ENCODE measurements around the gene FAM193A. TPM values are rescaled to one million over a fixed set of nuclear protein-coding genes. Genes with fewer than 3 reads are reported as not detected.
A peak's percentile ranks its signal among the peaks of the same experiment; 100 is the strongest.
"Not testable (repeated sequence)": the region's sequence is repeated elsewhere in the genome, so short reads cannot be mapped to it uniquely, and the experiment has no call there.

FAM193A gene
- total RNA-seq, 6 experiments from 2014 or later, result 20.4 to 22.3 (median 20.8) TPM

DNA sequence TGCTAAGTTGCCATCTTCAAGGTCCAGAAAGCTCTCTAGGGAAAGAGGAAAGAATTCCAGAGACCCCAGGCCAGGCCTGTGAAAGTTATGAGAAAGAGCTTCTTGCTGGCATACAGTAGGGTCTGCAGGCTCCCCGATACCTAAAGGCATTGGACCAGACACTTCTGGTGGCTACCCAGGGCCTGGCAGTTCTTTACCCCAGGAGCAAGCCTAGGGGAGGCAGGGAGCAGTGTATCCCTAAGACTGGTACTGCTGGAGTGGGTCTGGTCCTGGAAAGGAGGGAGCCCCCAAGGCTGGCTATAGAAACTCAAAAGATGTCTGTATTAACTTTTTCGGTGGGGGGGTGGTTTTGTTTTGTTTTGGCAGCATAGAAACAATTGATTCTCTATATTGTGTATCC, 19.8 kb upstream of the FAM193A start:
- Mint-ChIP-seq H3K27me3 (ENCODE audit: insufficient read depth) (no peaks in the 10 kb centered on the region; the same call in none of the 2 replicates), H3K4me1 (ENCODE audit: low read depth) (no peaks in the 10 kb centered on the region), H3K27ac (no peak overlapping the region), H3K9me3 (no peaks in the 10 kb centered on the region), H3K36me3 (ENCODE audit: low read depth) (peaks cover 26% of the 10 kb centered on the region; the same call in 1 of the 2 replicates), H3K4me3 (no peak overlapping the region)
- DNase-seq, result no peak
- TF ChIP-seq, protein P1, sequence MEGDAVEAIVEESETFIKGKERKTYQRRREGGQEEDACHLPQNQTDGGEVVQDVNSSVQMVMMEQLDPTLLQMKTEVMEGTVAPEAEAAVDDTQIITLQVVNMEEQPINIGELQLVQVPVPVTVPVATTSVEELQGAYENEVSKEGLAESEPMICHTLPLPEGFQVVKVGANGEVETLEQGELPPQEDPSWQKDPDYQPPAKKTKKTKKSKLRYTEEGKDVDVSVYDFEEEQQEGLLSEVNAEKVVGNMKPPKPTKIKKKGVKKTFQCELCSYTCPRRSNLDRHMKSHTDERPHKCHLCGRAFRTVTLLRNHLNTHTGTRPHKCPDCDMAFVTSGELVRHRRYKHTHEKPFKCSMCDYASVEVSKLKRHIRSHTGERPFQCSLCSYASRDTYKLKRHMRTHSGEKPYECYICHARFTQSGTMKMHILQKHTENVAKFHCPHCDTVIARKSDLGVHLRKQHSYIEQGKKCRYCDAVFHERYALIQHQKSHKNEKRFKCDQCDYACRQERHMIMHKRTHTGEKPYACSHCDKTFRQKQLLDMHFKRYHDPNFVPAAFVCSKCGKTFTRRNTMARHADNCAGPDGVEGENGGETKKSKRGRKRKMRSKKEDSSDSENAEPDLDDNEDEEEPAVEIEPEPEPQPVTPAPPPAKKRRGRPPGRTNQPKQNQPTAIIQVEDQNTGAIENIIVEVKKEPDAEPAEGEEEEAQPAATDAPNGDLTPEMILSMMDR (IDR thresholded peaks at IDR 0.05), result no peak

DNA sequence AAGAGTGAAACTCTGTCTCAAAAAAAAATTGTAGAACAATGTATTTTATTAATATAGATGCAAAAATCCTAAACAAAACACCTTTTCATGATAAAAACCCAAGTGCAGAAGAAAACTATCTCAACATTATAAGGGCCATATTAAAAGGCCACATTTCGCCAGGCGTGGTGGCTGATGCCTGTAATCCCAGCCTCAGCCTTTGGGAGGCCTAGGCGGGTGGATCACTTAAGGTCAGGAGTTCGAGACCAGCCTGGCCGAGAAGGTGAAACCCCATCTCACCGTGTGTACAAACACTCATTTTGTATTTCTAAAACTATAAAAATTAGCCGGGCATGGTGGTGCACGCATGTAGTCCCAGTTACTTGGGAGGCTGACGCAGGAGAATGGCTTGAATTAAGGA, 9.9 kb upstream of the FAM193A start:
- H3K4me3 Mint-ChIP-seq, result no peak overlapping the region
- no peaks in the 10 kb centered on the region for H3K36me3 Mint-ChIP-seq (ENCODE audit: low read depth)
- H3K27me3 Mint-ChIP-seq (ENCODE audit: insufficient read depth), result peaks cover 2% of the 10 kb centered on the region; the same call in 1 of the 2 replicates
- TF ChIP-seq, protein P1 (IDR thresholded peaks at IDR 0.05), result peak; percentile 37; the same call in 1 of the 2 replicates
- H3K4me1 Mint-ChIP-seq (ENCODE audit: low read depth), result no peaks in the 10 kb centered on the region
- no peak for DNase-seq
- H3K9me3 Mint-ChIP-seq, result no peaks in the 10 kb centered on the region
- H3K27ac Mint-ChIP-seq, result no peak overlapping the region

DNA sequence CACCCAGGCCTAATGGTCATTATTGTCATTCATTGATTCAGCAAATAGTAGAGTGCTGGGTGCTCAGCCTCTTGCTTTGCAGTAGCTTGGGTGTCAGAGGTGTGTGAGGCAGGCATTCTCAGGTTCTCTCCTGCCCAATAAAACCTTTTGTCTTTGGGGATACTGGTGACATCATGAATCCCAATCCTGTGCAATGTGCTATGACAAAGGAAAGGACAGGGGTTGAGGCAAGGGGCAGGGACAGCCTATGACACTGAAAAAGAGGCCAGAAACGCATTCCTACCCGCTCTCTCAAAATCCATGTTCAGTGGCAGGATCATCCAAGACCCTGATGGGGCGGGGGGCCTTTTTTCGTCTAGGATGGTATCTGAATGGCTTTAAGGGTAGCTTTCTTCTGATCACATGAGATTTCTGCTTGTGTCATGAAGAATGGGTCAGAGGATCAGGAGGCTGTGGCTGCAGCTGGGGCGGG, 1.5 kb upstream of the FAM193A start:
- Mint-ChIP-seq H3K9me3 (no peaks in the 10 kb centered on the region), H3K36me3 (ENCODE audit: low read depth) (no peaks in the 10 kb centered on the region), H3K27ac (peak overlapping the region; percentile 92), H3K4me3 (peak overlapping the region; percentile 91), H3K4me1 (ENCODE audit: low read depth) (peaks cover 7% of the 10 kb centered on the region), H3K27me3 (ENCODE audit: insufficient read depth) (no peaks in the 10 kb centered on the region; the same call in 1 of the 2 replicates)
- TF ChIP-seq, protein P1 (IDR thresholded peaks at IDR 0.05), result no peak
- no peak for DNase-seq

DNA sequence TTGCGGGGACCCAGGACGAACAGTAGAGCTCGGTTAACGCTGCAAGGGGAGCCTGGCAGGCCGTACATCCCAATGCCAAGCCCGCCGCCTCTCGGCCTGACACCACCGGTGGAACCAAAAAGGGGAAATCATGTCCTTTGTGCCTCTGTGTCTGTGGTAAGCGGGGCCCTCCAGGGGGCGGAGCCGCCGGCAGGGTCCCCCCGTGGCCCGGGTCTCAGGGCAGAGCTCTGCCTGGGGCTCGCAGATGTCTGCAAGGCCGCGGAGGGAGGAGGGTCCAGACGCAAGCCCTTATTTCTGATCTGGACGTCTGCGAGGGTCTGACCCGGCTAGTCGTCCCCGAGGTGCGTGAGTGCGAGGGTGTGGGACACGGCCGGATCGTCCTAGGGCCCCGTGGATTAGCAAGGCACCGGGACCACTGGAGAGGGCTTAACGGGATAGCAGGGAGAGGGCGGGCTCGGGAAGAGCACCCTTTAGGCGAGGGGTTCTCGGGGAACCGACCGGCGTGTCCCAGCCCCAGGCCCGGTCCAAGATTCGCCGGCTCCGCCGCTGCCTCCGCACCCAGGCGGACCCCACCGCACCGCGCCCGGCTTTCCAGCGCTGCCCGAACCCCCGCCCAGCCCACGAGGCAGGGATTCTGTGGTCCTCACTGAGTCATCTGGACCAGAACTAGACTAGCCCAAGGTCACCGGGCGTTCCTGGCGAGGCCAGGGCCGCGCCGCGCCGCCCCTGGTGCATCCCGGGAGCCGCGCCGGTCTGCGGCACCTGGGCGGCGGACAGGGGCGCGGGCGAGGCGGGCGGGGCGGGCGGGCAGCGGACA, 863 bp upstream of the FAM193A start:
- TF ChIP-seq, protein P1 (IDR thresholded peaks at IDR 0.05), result peak; percentile 43
- Mint-ChIP-seq H3K4me1 (ENCODE audit: low read depth) (peaks cover 7% of the 10 kb centered on the region), H3K9me3 (no peaks in the 10 kb centered on the region), H3K27ac (peak overlapping the region; percentile 92), H3K27me3 (ENCODE audit: insufficient read depth) (no peaks in the 10 kb centered on the region; the same call in 1 of the 2 replicates), H3K36me3 (ENCODE audit: low read depth) (no peaks in the 10 kb centered on the region), H3K4me3 (peak overlapping the region; percentile 91)
- DNase-seq, result no peak

DNA sequence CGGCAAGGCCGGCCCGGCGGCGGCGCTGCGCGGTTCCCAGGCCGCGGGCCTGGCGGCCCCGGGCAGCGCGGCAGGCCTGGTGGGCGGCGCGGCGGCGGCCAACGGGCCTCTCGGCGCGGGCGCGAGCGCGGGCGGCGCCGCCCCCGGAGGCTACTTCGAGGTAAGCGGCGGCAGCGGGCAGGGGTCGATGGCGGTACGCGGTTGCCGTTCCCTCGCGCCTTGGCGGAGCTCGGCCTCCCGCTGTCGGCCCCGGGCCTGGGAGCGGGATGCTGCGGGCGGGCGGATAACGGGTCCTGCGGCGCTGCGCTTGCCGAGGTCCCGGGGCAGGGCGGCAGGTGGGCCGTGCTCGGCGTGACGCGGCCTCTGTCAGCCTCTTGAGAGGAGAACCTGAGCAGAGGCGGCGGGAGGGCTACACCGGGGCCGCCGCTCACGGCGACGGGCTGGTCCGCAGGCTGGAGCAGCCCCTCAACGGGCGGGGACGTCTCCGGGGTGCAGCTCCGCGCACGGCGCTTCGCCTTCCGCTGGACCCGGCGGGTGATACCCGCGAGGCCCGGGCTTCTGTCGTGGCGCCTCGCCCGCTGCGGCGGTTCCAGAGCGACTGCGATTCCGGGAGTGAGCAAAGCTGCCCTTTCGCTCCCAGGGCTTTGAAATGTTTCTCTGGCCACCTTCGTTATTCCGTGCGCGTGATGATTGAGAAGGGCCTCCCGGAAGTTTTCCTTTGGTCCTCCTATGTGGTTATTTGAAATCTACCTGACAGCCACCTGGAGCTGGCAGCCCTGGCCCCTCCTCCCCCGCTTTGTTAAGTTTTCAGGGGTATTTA, 774 bp downstream of the FAM193A start:
- DNase-seq, result peak; percentile 7
- Mint-ChIP-seq H3K9me3 (no peaks in the 10 kb centered on the region), H3K4me1 (ENCODE audit: low read depth) (peaks cover 7% of the 10 kb centered on the region), H3K36me3 (ENCODE audit: low read depth) (no peaks in the 10 kb centered on the region), H3K4me3 (peak overlapping the region; percentile 94), H3K27me3 (ENCODE audit: insufficient read depth) (no peaks in the 10 kb centered on the region; the same call in 1 of the 2 replicates), H3K27ac (peak overlapping the region; percentile 79)
- TF ChIP-seq, protein P1 (IDR thresholded peaks at IDR 0.05), result no peak

DNA sequence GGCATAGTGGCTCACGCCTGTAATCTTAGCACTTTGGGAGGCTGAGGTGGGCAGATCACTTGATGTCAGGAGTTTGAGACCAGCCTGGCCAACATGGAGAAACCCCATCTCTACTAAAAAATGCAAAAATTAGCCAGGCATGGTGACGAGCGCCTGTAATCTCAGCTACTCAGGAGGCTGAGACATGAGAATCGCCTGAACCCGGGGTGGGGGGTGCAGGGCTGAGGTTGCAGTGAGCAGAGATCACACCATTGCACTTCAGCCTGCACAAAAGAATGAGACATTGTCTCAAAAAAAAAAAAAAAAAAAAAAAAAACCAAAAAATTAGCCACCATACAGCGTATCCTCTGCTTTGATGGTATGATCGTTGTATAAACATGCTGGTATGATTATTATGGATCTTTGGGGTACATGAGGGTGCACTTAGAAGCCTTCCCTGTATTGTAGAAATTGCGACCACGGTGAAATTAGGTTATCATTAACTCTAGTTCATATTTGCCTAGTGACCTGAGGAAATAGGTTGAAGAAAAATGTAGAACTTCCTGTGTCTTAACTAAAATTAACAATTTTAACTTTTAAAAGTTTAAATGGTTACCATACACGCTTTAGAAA, 7.2 kb downstream of the FAM193A start:
- H3K27ac Mint-ChIP-seq; H3K4me3 Mint-ChIP-seq; H3K4me1 Mint-ChIP-seq (ENCODE audit: low read depth); H3K27me3 Mint-ChIP-seq (ENCODE audit: insufficient read depth); H3K36me3 Mint-ChIP-seq (ENCODE audit: low read depth); H3K9me3 Mint-ChIP-seq; DNase-seq: not testable (repeated sequence)
